HEK293T (cell line): ENCODE results near the gene THSD4.

Experiments used
- BHLHE40 ChIP-seq: fragments of 450-650 bp; IDR thresholded peaks from 2 replicates; pipeline ENCODE4 v1.6.1; 2016; ENCODE audit warnings: mild to moderate bottlenecking, moderate library complexity, borderline replicate concordance
- ELF4 ChIP-seq: fragments of 450-650 bp; IDR thresholded peaks from 2 replicates; pipeline ENCODE4 v1.6.1; 2017; ENCODE audit warnings: antibody characterized with exemption
- FOXA1 ChIP-seq: fragments of 450-650 bp; IDR thresholded peaks from 2 replicates; pipeline ENCODE4 v1.6.1; 2016; ENCODE audit warnings: mild to moderate bottlenecking
- FOXK2 ChIP-seq: fragments of 450-650 bp; IDR thresholded peaks from 2 replicates; pipeline ENCODE4 v1.6.1; 2016; ENCODE audit warnings: mild to moderate bottlenecking
- HDGF ChIP-seq: fragments of 450-650 bp; IDR thresholded peaks from 2 replicates; pipeline ENCODE4 v1.6.1; 2017; ENCODE audit warnings: antibody characterized with exemption, borderline replicate concordance
- L3MBTL2 ChIP-seq: fragments of 450-650 bp; conservative IDR thresholded peaks from 2 replicates; pipeline ENCODE4 v1.6.1; 2016; ENCODE audit warnings: mild to moderate bottlenecking
- LEF1 ChIP-seq: fragments of 450-650 bp; IDR thresholded peaks from 2 replicates; pipeline ENCODE4 v1.6.1; 2017; ENCODE audit warnings: mild to moderate bottlenecking, borderline replicate concordance
- NFRKB ChIP-seq: fragments of 450-650 bp; IDR thresholded peaks from 2 replicates; pipeline ENCODE4 v1.6.1; 2016; ENCODE audit warnings: mild to moderate bottlenecking, moderate library complexity
- SP1 ChIP-seq: fragments of 450-650 bp; IDR thresholded peaks from 2 replicates; pipeline ENCODE4 v1.6.1; 2017
- SUZ12 ChIP-seq: fragments of 450-650 bp; IDR thresholded peaks from 2 replicates; pipeline ENCODE4 v1.6.1; 2016; ENCODE audit warnings: mild to moderate bottlenecking
- TARDBP ChIP-seq: fragments of 450-650 bp; IDR thresholded peaks from 2 replicates; pipeline ENCODE4 v1.6.1; 2016
- ZNF384 ChIP-seq: fragments of 450-650 bp; IDR thresholded peaks from 2 replicates; pipeline ENCODE4 v1.6.1; 2016

- TF ChIP-seq SUZ12 (no peak), BHLHE40 (no peak), L3MBTL2 (no peak), TARDBP (no peak), ELF4 (no peak), SP1 (no peak), ZNF384 (no peak), HDGF (no peak), LEF1 (no peak), FOXK2 (no peak), FOXA1 (no peak), NFRKB (no peak)
Measured at GRCh38 chr15:71542836-71543235, 427.6 kb downstream of the THSD4 start.
